HCT116 (cell line): ENCODE measurements around the gene DNASE2B. TPM values are rescaled to one million over a fixed set of nuclear protein-coding genes. Genes with fewer than 3 reads are reported as not detected.

Source experiments
- ATAC-seq: fragments of 200-7000 bp; cut with Tn5 transposase; 2 replicates; pipeline ENCODE4 v1.9.1; 2020; ENCODE audit warnings: mild to moderate bottlenecking, moderate library complexity
- BruUV-seq: library from RNA; stranded (reverse); fragments of 400-500 nt; replicated peaks from 2 replicates; lab custom pipeline; 2021; lab: Mats Ljungman, UMichigan
- CTCF ChIA-PET: fragments of 300-600 bp; sonication (Branson Sonifier 250); formaldehyde crosslinking; loops from one replicate; lab custom pipeline; 2021; ENCODE audit warnings: antibody characterized with exemption; lab: Charles Lee
- POLR2A ChIA-PET: fragments of 300-600, 350-600 bp; sonication (Branson Sonifier 250); formaldehyde crosslinking; loops from one replicate; lab custom pipeline; 2021; ENCODE audit warnings: antibody characterized with exemption; lab: Charles Lee
- RAD21 ChIA-PET, 2 experiments: fragments of 300-600 bp; sonication (Branson Sonifier 250); formaldehyde crosslinking; loops; one replicate each; lab custom pipeline; 2023; ENCODE audit warnings: low total read pairs in 2 of 2; ENCODE audit not compliant: uncharacterized antibody in 2 of 2, unreplicated experiment in 2 of 2, low non-redundant PET in 1 of 2; lab: Charles Lee
- DNase-seq: peaks from one replicate; pipeline ENCODE4 v3.0.0-alpha.2; 2010; ENCODE audit warnings: low read depth, low spot score
- H2AFZ ChIP-seq: fragments of 200-600 bp; shearing (Covaris generic), sonication (generic); 2 replicates; pipeline ENCODE4 v1.6.1; 2017; ENCODE audit warnings: low read depth, mixed run types, mixed read lengths, antibody characterized with exemption, low read length; ENCODE audit not compliant: poor library complexity, severe bottlenecking
- H3K27ac ChIP-seq: 2 replicates; pipeline ENCODE4 v1.5.1; 2012; ENCODE audit warnings: low read depth, low read length
- H3K27me3 ChIP-seq: fragments of 200-600 bp; sonication (generic); 2 replicates; pipeline ENCODE4 v1.6.1; 2016; ENCODE audit warnings: mixed run types, low read length, mixed read lengths; ENCODE audit not compliant: insufficient read depth
- H3K36me3 ChIP-seq, 2 experiments: fragments of 200-500 bp in 1 of 2; fragments of 200-600 bp in 1 of 2; sonication (Bioruptor generic) in 1 of 2; sonication (generic) in 1 of 2; 2 replicates each; pipeline versions ENCODE4 v1.5.1 to v1.6.1; 2014 to 2016; ENCODE audit warnings: low read length in 2 of 2, inconsistent platforms in 1 of 2, mixed read lengths in 1 of 2, mixed run types in 1 of 2; ENCODE audit not compliant: insufficient read depth in 2 of 2, control insufficient read depth in 1 of 2
- H3K4me1 ChIP-seq, 2 experiments: fragments of 200-600 bp in 1 of 2; sonication (generic) in 1 of 2; 2 replicates each; pipeline versions ENCODE4 v1.5.1 to v1.6.1; 2012 to 2017; ENCODE audit warnings: low read length in 2 of 2, inconsistent platforms in 1 of 2, mild to moderate bottlenecking in 1 of 2, mixed read lengths in 1 of 2, mixed run types in 1 of 2, moderate library complexity in 1 of 2; ENCODE audit not compliant: insufficient read depth in 2 of 2, control insufficient read depth in 1 of 2
- H3K4me2 ChIP-seq: fragments of 200-600 bp; sonication (generic); 2 replicates; pipeline ENCODE4 v1.6.1; 2017; ENCODE audit warnings: mixed run types, low read length, mixed read lengths
- H3K4me3 ChIP-seq, 2 experiments: fragments of 200-600 bp in 1 of 2; sonication (generic) in 1 of 2; replicated peaks in 1 of 2; 2 replicates each; pipeline ENCODE4 v1.5.1; 2011 to 2016; ENCODE audit warnings: low read length in 2 of 2, control low read depth in 1 of 2, low read depth in 1 of 2, mild to moderate bottlenecking in 1 of 2, mixed read lengths in 1 of 2, mixed run types in 1 of 2
- H3K79me2 ChIP-seq: fragments of 200-600 bp; sonication (generic); 2 replicates; pipeline ENCODE4 v1.6.1; 2017; ENCODE audit warnings: mild to moderate bottlenecking, mixed run types, low read length, moderate library complexity, mixed read lengths; ENCODE audit not compliant: insufficient read depth
- H3K9ac ChIP-seq: fragments of 200-600 bp; sonication (generic); 2 replicates; pipeline ENCODE4 v1.6.1; 2016; ENCODE audit warnings: low read length, mixed read lengths
- H3K9me2 ChIP-seq: fragments of 200-600 bp; sonication (generic), shearing (Covaris generic); 2 replicates; pipeline ENCODE4 v1.6.1; 2017; ENCODE audit warnings: mixed run types, mild to moderate bottlenecking, moderate library complexity; ENCODE audit not compliant: insufficient read depth
- H3K9me3 ChIP-seq, 2 experiments: fragments of 200-500 bp in 1 of 2; fragments of 200-600 bp in 1 of 2; sonication (Bioruptor generic) in 1 of 2; sonication (generic) in 1 of 2; 2 replicates each; pipeline ENCODE4 v1.6.1; 2014 to 2017; ENCODE audit warnings: low read length in 2 of 2, mixed read lengths in 2 of 2, inconsistent platforms in 1 of 2, low read depth in 1 of 2, mild to moderate bottlenecking in 1 of 2, mixed run types in 1 of 2, moderate library complexity in 1 of 2; ENCODE audit not compliant: control insufficient read depth in 1 of 2, insufficient read depth in 1 of 2
- H4K20me1 ChIP-seq: fragments of 200-600 bp; sonication (generic), shearing (Covaris generic); 2 replicates; pipeline ENCODE4 v1.6.1; 2017; ENCODE audit warnings: mixed run types, mild to moderate bottlenecking, moderate library complexity; ENCODE audit not compliant: insufficient read depth
- CEBPB ChIP-seq: IDR thresholded peaks from 2 replicates; pipeline ENCODE4 v1.6.1; 2012; ENCODE audit warnings: low read depth
- CTCF ChIP-seq, 3 experiments: fragments of 200-600 bp in 1 of 3; sonication (generic) in 1 of 3; IDR thresholded peaks in 2 of 3; conservative IDR thresholded peaks in 1 of 3; 2 replicates each; pipeline ENCODE4 v1.5.1; 2012 to 2017; ENCODE audit warnings: low read depth in 2 of 3, low read length in 2 of 3, antibody characterized with exemption in 1 of 3, borderline replicate concordance in 1 of 3, control low read depth in 1 of 3, mild to moderate bottlenecking in 1 of 3, mixed read lengths in 1 of 3, mixed run types in 1 of 3, moderate library complexity in 1 of 3; ENCODE audit not compliant: insufficient read depth in 1 of 3
- EGR1 ChIP-seq: IDR thresholded peaks from 2 replicates; pipeline ENCODE4 v1.6.1; 2012; ENCODE audit warnings: low read depth
- ELF1 ChIP-seq: IDR thresholded peaks from 2 replicates; pipeline ENCODE4 v1.6.1; 2012; ENCODE audit warnings: low read depth, borderline replicate concordance
- EZH2 ChIP-seq: fragments of 200-600 bp; sonication (generic); IDR thresholded peaks from 2 replicates; pipeline ENCODE4 v1.6.1; 2017; ENCODE audit warnings: antibody characterized with exemption, mixed run types
- JUND ChIP-seq: IDR thresholded peaks from 2 replicates; pipeline ENCODE4 v1.6.1; 2012
- MAX ChIP-seq: IDR thresholded peaks from 2 replicates; pipeline ENCODE4 v1.6.1; 2012
- POLR2A ChIP-seq: IDR thresholded peaks from 2 replicates; pipeline ENCODE4 v1.7.0; 2011; ENCODE audit warnings: borderline replicate concordance; ENCODE audit not compliant: insufficient read depth, insufficient read length; ENCODE audit errors: extremely low read depth
- SP1 ChIP-seq: IDR thresholded peaks from 2 replicates; pipeline ENCODE4 v1.6.1; 2012; ENCODE audit warnings: low read depth
- SRF ChIP-seq: IDR thresholded peaks from 2 replicates; pipeline ENCODE4 v1.6.1; 2012; ENCODE audit warnings: low read depth
- ZBTB33 ChIP-seq: IDR thresholded peaks from 2 replicates; pipeline ENCODE4 v1.6.1; 2011; ENCODE audit warnings: mild to moderate bottlenecking, low read length, moderate library complexity; ENCODE audit not compliant: insufficient replicate concordance; ENCODE audit errors: extremely low read depth
- ZNF274 ChIP-seq: fragments of 200-500 bp; sonication (Bioruptor generic); IDR thresholded peaks from 2 replicates; pipeline ENCODE4 v1.6.1; 2014; ENCODE audit warnings: mild to moderate bottlenecking, low read depth, low read length, inconsistent platforms
- intact Hi-C: fragments of 100-400 bp; cut with micrococcal nuclease; formaldehyde crosslinking; loops from 2 replicates; pipeline ENCODE4 v1.10.0; 2022
- total RNA-seq: library from RNA; stranded (reverse); gene quantifications from one replicate; pipeline ENCODE4 v1.2.1, GENCODE V29; 2021; ENCODE audit not compliant: unreplicated experiment

Gene DNASE2B
- total RNA-seq, 1 experiment from 2014 or later: 0.42 TPM

- ATAC-seq (no peak), DNase-seq (no peak)
- ChIA-PET RAD21 (no interaction called here), POLR2A (interaction anchor here (0.9 to 1.9 kb wide), 2 partner anchors 9 to 72 kb away, joined by 3 to 7 read pairs; no protein-coding TSS in a partner anchor), CTCF (no interaction called here)
- H3K4me3 ChIP-seq: no peak overlapping the region
- H2AFZ ChIP-seq: no peak overlapping the region
- no peaks in the 10 kb centered on the region for H4K20me1 ChIP-seq
- H3K9me3 ChIP-seq: no peaks in the 10 kb centered on the region
- no peak overlapping the region for H3K4me2 ChIP-seq
- H3K79me2 ChIP-seq: no peaks in the 10 kb centered on the region
- intact Hi-C loops: no loop called here
- no peak overlapping the region for H3K9ac ChIP-seq
- no peak overlapping the region for H3K27ac ChIP-seq
- TF ChIP-seq CTCF (IDR thresholded peaks at IDR 0.05 in 2 of 3, conservative IDR thresholded peaks at IDR 0.05 in 1 of 3; ENCODE audit: borderline replicate concordance in 1 of 3, insufficient read depth in 1 of 3, low read depth in 2 of 3, low read length in 2 of 3) (no peak), MAX (no peak), SRF (no peak), EZH2 (no peak), ZBTB33 (no peak), POLR2A (no peak), EGR1 (no peak), ZNF274 (no peak), CEBPB (no peak), ELF1 (no peak), SP1 (no peak), JUND (no peak)
- no peaks in the 10 kb centered on the region for H3K27me3 ChIP-seq
- peaks cover 27 to 40% of the 10 kb centered on the region in 2 experiments for H3K4me1 ChIP-seq
- BruUV-seq: no TSS peak
- no peaks in the 10 kb centered on the region for H3K36me3 ChIP-seq
- H3K9me2 ChIP-seq: no peaks in the 10 kb centered on the region
These were observed 23.1 kb upstream of the DNASE2B start for GRCh38 chr1:84374991-84375696.
